Choroid plexus epithelial cell (primary cell): ENCODE data around the gene LNP1.

Source experiments
- DNase-seq: peaks from one replicate; pipeline ENCODE4 v3.0.0-alpha.2; 2010; ENCODE audit warnings: low read depth
- H3K4me3 ChIP-seq: 2 replicates; pipeline ENCODE4 v1.5.1; 2011; ENCODE audit warnings: low read depth, mild to moderate bottlenecking, control low read depth, low read length, moderate library complexity
- CTCF ChIP-seq: conservative IDR thresholded peaks from 2 replicates; pipeline ENCODE4 v1.5.1; 2011; ENCODE audit warnings: low read depth, mild to moderate bottlenecking, control low read depth, inconsistent platforms, low read length, moderate library complexity

The LNP1 gene

GRCh38 chr3:100416176-100416575 lies 14.8 kb downstream of the LNP1 start:
- DNase-seq = no peak
- H3K4me3 ChIP-seq = no peak overlapping the region
- no peak for TF ChIP-seq CTCF

GRCh38 chr3:100416863-100417262 lies 15.5 kb downstream of the LNP1 start:
- no peak for DNase-seq
- no peak overlapping the region for H3K4me3 ChIP-seq
- TF ChIP-seq CTCF = no peak

GRCh38 chr3:100419406-100419805 lies 18.1 kb downstream of the LNP1 start:
- DNase-seq = no peak
- no peak for TF ChIP-seq CTCF
- H3K4me3 ChIP-seq = no peak overlapping the region

- TF ChIP-seq CTCF = no peak
- no peak for DNase-seq
- H3K4me3 ChIP-seq = no peak overlapping the region
Measured at GRCh38 chr3:100420885-100421284, 19.5 kb downstream of the LNP1 start.

GRCh38 chr3:100423611-100424010 lies 22.3 kb downstream of the LNP1 start:
- no peak for DNase-seq
- H3K4me3 ChIP-seq = no peak overlapping the region
- TF ChIP-seq CTCF = no peak

- no peak for TF ChIP-seq CTCF
- H3K4me3 ChIP-seq = no peak overlapping the region
- DNase-seq = no peak
Measured at GRCh38 chr3:100424261-100424660, 22.9 kb downstream of the LNP1 start.

GRCh38 chr3:100425316-100425715 lies 24.0 kb downstream of the LNP1 start:
- TF ChIP-seq CTCF = no peak
- no peak for DNase-seq
- no peak overlapping the region for H3K4me3 ChIP-seq
